ENCODE measurements around the gene BBOF1.
"Not testable (repeated sequence)": the region's sequence is repeated elsewhere in the genome, so short reads cannot be mapped to it uniquely, and the experiment has no call there.

BBOF1 gene

DNA sequence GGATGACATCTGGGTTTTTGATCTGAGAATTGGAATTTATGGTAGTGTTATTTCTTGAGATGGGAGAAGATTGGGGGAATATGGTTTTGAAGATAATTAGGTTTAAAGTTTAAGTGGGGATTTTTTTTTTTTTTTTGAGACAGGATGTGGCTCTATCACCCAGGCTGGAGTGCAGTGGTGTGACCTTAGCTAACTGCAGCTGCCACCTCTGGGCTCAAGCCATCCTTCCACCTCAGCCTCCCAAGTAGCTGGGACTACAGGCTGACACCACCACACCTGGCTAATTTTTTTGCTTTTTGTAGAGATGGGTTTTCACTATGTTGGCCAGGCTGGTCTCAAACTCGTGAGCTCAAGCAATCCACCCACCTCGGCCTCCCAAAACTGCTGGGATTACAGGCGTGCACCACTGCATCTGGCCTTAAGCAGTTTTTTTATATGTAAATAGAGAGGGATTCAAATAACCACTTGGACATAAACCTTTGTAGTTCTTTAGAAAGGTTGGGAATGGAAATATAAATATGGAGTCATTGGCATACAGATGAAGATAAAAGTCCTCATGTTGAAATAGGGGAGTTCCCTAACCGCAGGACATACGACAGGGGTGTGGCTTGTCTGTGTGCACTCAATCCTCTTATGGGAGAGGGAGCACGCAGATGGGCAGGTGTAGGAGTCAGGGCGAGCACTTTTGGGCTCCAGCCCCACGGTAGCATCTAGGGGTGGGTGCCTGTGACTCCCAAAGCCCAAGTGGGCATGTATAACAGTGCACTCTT lies 70.3 kb downstream of the BBOF1 start:
- DNase-seq (ENCODE audit: low read depth in 4 of 4, low spot score in 1 of 4) = no peak

DNA sequence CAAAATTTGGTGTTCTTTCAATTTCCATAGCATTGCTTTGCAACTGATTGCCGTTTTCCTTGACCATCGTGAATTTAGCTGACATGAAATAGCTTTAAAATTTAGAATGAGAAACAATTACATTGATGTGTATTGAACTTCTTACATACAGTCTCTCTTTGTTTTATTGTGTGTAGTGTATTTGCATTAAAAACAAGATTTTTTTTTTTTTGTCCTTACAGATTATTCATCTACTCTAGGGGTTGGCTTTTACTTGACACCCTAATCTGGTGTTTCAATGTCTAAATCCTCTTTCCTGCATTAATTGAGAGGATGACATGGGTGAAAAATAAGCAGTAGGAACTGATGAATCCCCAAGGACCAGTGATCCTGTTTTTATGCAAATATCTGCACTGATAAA lies 86.2 kb downstream of the BBOF1 start:
- no peak for DNase-seq (ENCODE audit: low read depth in 4 of 4, low spot score in 1 of 4)

DNA sequence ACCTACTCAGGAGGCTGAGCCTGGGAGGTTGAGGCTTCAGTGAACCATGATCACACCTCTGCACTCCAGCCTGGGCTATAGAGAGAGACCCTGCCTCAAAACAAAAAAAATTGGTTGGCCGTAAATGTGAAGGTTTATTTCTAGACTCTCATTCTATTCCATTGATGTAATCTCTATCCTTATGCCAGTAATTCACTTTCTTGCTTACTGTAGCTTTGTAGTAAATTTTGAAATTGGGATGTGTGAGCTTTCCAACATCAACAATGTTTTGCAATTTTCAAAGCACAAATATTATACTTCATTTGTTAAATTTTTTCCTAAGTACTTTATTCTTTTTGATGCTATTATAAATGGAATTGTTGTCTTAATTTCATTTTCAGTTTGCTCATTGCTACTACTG lies 90.2 kb downstream of the BBOF1 start:
- no peak for DNase-seq (ENCODE audit: low read depth in 4 of 4, low spot score in 1 of 4)

DNA sequence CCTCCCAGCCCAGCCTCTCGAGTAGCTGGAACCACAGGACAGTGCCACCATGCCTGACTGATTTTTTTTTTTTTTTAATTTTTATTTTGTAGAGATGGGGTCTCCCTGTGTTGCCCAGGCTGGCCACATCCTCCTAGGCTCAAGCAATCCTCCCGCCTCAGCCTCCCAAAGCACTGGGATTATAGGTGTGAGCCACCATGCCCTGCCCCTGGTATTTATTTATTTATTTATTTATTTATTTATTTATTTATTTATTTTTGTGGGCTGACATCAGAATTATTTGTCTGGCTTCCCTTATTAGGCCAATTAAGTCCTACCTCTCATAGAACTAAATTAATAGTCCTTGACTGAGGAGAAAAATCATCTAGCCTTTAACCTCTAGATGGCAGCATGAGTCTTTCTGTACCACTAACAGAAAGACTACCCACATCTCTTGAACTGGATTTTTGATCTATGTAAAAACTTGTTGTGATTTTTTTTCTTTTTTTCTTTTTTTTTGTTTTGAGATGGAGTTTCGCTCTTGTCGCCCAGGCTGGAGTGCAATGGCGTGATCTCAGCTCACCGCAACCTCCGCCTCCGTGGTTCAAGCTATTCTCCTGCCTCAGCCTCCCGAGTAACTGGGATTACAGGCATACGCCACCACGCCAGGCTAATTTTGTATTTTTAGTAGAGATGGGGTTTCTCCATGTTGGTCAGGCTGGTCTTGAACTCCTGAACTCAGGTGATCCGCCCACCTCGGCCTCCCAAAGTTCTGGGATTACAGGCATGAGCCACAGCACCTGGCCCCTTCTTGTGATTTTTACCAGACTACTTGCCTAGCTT lies 92.5 kb downstream of the BBOF1 start:
- not testable (repeated sequence) for DNase-seq (ENCODE audit: low read depth in 4 of 4, low spot score in 1 of 4)
